ENCODE measurements around the gene SIK2. TPM values are rescaled to one million over a fixed set of nuclear protein-coding genes. Genes with fewer than 3 reads are reported as not detected.

The SIK2 gene
- total RNA-seq, result 10.1 and 12.0 TPM in 2 replicates

DNA sequence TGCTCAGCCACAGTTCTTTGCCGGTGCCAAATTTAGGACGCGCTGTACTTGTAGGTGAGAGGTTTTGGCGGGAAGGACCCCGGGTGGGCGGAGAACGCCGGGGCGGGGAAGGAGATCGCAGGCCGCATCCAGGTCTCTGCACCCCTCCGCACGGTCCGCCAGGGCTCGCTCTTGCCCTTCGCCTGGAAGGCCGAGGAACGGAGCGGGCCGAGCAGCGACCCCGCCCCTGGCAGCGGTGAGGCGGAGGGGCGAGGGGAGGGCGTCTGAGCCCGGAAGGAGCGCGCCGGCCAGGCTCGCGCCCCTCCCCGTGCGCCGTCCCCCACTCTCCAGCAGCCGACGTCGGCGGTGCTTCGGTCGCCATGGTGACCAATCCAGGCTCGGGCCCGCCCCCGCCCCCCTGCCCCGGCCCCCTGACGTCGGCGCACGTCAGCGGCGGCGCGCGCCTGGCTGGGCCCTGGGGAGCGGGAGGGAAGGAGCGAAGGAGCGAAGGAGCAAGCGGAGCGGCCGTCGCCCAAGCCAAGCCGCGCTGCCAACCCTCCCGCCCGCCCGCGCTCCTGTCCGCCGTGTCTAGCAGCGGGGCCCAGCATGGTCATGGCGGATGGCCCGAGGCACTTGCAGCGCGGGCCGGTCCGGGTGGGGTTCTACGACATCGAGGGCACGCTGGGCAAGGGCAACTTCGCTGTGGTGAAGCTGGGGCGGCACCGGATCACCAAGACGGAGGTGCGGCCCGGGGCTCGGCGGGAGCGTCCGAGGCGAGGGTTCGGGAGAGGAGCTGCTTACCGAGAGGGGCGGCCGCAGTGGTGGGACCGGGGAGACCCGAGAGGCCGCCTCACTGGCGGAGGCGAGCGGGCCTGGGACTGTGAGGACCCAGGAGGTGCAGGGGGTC lies at the start of gene SIK2:
Gene SIK2 (plus strand): TSS at position 471 of the 886 bp plus-strand sequence. CDS start 115 bp downstream, at position 586.
- no peaks in the 10 kb centered on the region for H3K36me3 ChIP-seq (ENCODE audit: control insufficient read depth, insufficient read depth, low read length)
- H3K27me3 ChIP-seq (ENCODE audit: control insufficient read depth, insufficient read depth, low read length), result no peaks in the 10 kb centered on the region
- TF ChIP-seq, protein P1, sequence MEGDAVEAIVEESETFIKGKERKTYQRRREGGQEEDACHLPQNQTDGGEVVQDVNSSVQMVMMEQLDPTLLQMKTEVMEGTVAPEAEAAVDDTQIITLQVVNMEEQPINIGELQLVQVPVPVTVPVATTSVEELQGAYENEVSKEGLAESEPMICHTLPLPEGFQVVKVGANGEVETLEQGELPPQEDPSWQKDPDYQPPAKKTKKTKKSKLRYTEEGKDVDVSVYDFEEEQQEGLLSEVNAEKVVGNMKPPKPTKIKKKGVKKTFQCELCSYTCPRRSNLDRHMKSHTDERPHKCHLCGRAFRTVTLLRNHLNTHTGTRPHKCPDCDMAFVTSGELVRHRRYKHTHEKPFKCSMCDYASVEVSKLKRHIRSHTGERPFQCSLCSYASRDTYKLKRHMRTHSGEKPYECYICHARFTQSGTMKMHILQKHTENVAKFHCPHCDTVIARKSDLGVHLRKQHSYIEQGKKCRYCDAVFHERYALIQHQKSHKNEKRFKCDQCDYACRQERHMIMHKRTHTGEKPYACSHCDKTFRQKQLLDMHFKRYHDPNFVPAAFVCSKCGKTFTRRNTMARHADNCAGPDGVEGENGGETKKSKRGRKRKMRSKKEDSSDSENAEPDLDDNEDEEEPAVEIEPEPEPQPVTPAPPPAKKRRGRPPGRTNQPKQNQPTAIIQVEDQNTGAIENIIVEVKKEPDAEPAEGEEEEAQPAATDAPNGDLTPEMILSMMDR (IDR thresholded peaks at IDR 0.05; ENCODE audit: insufficient read depth, low read length, poor library complexity, severe bottlenecking), result peak; percentile 84
- DNase-seq (ENCODE audit: low read depth), result peak; percentile 67
- H3K4me3 ChIP-seq (ENCODE audit: low read depth, low read length), result peak within 1 kb of the TSS; percentile 99

GRCh38 chr11:111554532-111554931 lies 47.7 kb upstream of the SIK2 start:
- no peak for DNase-seq (ENCODE audit: low read depth)

DNA sequence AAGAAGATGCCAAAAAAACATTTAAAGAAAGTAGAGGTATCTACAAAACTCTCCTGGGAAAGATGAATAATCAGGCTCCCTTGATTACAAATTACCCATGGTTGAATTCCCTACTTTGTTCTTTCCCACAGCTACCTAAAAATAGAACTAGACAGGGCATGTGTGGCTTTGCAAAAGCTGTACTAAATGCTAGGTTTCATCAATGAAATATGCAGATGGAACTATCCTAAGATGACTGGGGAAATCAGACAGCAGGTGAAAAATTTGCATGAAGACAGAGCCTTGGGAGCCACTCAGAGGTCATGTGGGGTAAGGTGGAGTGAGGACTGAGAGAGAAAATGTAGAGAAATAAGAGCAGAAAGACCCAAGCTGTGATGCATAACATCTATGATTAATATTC lies 47.0 kb upstream of the SIK2 start:
- H3K36me3 ChIP-seq (ENCODE audit: control insufficient read depth, insufficient read depth, low read length), result no peaks in the 10 kb centered on the region
- TF ChIP-seq, protein P1 (IDR thresholded peaks at IDR 0.05; ENCODE audit: insufficient read depth, low read length, poor library complexity, severe bottlenecking), result no peak
- no peak for DNase-seq (ENCODE audit: low read depth)
- no peak overlapping the region for H3K4me3 ChIP-seq (ENCODE audit: low read depth, low read length)
- H3K27me3 ChIP-seq (ENCODE audit: control insufficient read depth, insufficient read depth, low read length), result no peaks in the 10 kb centered on the region

More at GRCh38 chr11:111554532-111554931, 47.7 kb upstream of the SIK2 start:
- Histone ChIP-seq H3K27me3 (ENCODE audit: control insufficient read depth, insufficient read depth, low read length) (no peaks in the 10 kb centered on the region), H3K4me3 (ENCODE audit: low read depth, low read length) (no peak overlapping the region), H3K36me3 (ENCODE audit: control insufficient read depth, insufficient read depth, low read length) (no peaks in the 10 kb centered on the region)
- TF ChIP-seq, protein P1 (IDR thresholded peaks at IDR 0.05; ENCODE audit: insufficient read depth, low read length, poor library complexity, severe bottlenecking), result no peak

DNA sequence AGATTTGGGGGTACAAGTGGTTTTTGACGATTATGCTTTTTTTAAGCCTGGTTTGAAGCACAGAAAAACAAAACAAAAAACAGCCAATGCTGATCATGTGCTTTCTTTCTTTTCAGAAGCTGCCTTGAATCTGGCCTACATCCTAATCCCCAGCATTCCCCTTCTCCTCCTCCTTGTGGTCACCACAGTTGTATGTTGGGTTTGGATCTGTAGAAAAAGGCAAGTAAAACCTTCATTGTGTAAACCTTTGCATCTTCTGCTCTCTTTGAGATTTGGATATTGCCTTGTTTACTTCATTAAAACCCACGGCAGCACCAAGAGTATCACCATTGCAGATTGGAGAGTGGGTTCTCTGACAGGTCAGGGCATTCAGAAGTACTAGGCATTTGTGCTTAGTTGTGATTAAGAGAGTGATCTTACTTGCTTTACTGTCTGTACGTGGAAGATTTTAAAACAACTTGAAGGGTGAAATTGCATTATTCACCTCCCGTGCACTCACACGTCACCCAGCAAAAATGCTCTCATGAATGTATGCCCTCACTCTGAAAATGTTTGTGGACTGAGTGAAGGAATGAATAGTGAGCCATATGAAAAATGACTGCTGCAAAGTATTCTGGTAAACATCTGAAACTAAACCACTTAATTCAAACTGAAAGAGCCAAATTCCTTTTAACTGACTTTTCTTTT lies 44.7 kb upstream of the SIK2 start:
- Histone ChIP-seq H3K27me3 (ENCODE audit: control insufficient read depth, insufficient read depth, low read length) (no peaks in the 10 kb centered on the region), H3K4me3 (ENCODE audit: low read depth, low read length) (no peak overlapping the region), H3K36me3 (ENCODE audit: control insufficient read depth, insufficient read depth, low read length) (no peaks in the 10 kb centered on the region)
- DNase-seq (ENCODE audit: low read depth), result peak; percentile 43
- TF ChIP-seq, protein P1 (IDR thresholded peaks at IDR 0.05; ENCODE audit: insufficient read depth, low read length, poor library complexity, severe bottlenecking), result no peak

DNA sequence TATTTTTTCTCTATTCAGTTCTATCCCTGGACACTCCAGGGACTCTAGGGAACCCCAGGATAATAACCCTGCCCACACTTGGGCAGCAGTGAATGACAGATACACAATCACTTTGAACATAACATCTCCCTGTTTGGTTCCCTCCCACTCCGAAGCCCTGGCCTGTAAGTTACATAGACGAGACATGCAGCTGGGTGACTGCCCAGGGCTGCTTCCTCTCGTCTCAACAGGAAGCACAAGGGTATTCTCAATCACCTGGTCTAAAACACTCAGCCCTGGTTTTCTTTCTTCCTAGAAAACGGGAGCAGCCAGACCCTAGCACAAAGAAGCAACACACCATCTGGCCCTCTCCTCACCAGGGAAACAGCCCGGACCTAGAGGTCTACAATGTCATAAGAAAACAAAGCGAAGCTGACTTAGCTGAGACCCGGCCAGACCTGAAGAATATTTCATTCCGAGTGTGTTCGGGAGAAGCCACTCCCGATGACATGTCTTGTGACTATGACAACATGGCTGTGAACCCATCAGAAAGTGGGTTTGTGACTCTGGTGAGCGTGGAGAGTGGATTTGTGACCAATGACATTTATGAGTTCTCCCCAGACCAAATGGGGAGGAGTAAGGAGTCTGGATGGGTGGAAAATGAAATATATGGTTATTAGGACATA lies 42.3 kb upstream of the SIK2 start:
- TF ChIP-seq, protein P1 (IDR thresholded peaks at IDR 0.05; ENCODE audit: insufficient read depth, low read length, poor library complexity, severe bottlenecking), result no peak

More for the DNA sequence above, 42.3 kb upstream of the SIK2 start:
- Histone ChIP-seq H3K4me3 (ENCODE audit: low read depth, low read length) (no peak overlapping the region), H3K36me3 (ENCODE audit: control insufficient read depth, insufficient read depth, low read length) (no peaks in the 10 kb centered on the region), H3K27me3 (ENCODE audit: control insufficient read depth, insufficient read depth, low read length) (no peaks in the 10 kb centered on the region)
- DNase-seq (ENCODE audit: low read depth), result no peak
